DOHH2 (cell line): ENCODE measurements around the gene GTF3C1.

Experiments used
- H3F3A ChIP-seq: fragments of 200-600 bp; sonication (generic), shearing (Covaris generic); 2 replicates; pipeline ENCODE4 v1.6.0; 2016; ENCODE audit warnings: antibody characterized with exemption, mild to moderate bottlenecking; ENCODE audit not compliant: control insufficient read depth, insufficient read depth
- H3K27ac ChIP-seq: fragments of 200-600 bp; sonication (generic); 2 replicates; pipeline ENCODE4 v1.5.1; 2014; ENCODE audit warnings: low read depth, mild to moderate bottlenecking, low read length, moderate library complexity
- H3K27me3 ChIP-seq: fragments of 200-600 bp; sonication (generic); 2 replicates; pipeline ENCODE4 v1.6.1; 2014; ENCODE audit warnings: mild to moderate bottlenecking, low read length, mixed read lengths; ENCODE audit not compliant: control insufficient read depth
- H3K36me3 ChIP-seq: fragments of 200-600 bp; sonication (generic); 2 replicates; pipeline ENCODE4 v1.6.1; 2014; ENCODE audit warnings: mild to moderate bottlenecking, low read length, moderate library complexity, mixed read lengths; ENCODE audit not compliant: control insufficient read depth
- H3K4me1 ChIP-seq: fragments of 200-600 bp; sonication (generic); 2 replicates; pipeline ENCODE4 v1.6.1; 2014; ENCODE audit warnings: mild to moderate bottlenecking, low read length, mixed read lengths; ENCODE audit not compliant: control insufficient read depth
- H3K4me2 ChIP-seq: fragments of 200-600 bp; sonication (generic); 2 replicates; pipeline ENCODE4 v1.6.0; 2014; ENCODE audit warnings: mild to moderate bottlenecking, low read length, moderate library complexity
- H3K4me3 ChIP-seq: fragments of 200-600 bp; sonication (generic); 2 replicates; pipeline ENCODE4 v1.5.1; 2014; ENCODE audit warnings: mild to moderate bottlenecking, low read length, mixed read lengths
- H3K79me2 ChIP-seq: fragments of 200-600 bp; sonication (generic); 2 replicates; pipeline ENCODE4 v1.6.1; 2014; ENCODE audit warnings: mild to moderate bottlenecking, low read length, mixed read lengths; ENCODE audit not compliant: control insufficient read depth
- H3K9me2 ChIP-seq: fragments of 200-600 bp; sonication (generic); replicated peaks from 2 replicates; pipeline ENCODE4 v1.6.1; 2014; ENCODE audit warnings: mild to moderate bottlenecking, low read length, mixed read lengths; ENCODE audit not compliant: control insufficient read depth
- H3K9me3 ChIP-seq: fragments of 200-600 bp; sonication (generic); 2 replicates; pipeline ENCODE4 v1.6.1; 2014; ENCODE audit warnings: antibody characterized with exemption, low read length, mixed read lengths; ENCODE audit not compliant: control insufficient read depth, insufficient read depth
- H4K20me1 ChIP-seq: fragments of 200-600 bp; sonication (generic); 2 replicates; pipeline ENCODE4 v1.6.0; 2014; ENCODE audit warnings: low read depth, mild to moderate bottlenecking, antibody characterized with exemption, low read length, moderate library complexity; ENCODE audit not compliant: control insufficient read depth, insufficient read depth
- EZH2phosphoT487 ChIP-seq: fragments of 200-600 bp; sonication (generic); IDR thresholded peaks from 2 replicates; pipeline ENCODE4 v1.6.1; 2017; ENCODE audit warnings: borderline replicate concordance, mild to moderate bottlenecking, antibody characterized with exemption, low read length, moderate library complexity, mixed read lengths
- TF ChIP-seq, protein P1 (sequence below): fragments of 200-600 bp; sonication (generic); IDR thresholded peaks from one replicate; pipeline ENCODE4 v1.5.1; 2014; ENCODE audit warnings: antibody characterized with exemption, mild to moderate bottlenecking, low read depth, low read length; ENCODE audit not compliant: poor library complexity, severe bottlenecking

GTF3C1 gene

GRCh38 chr16:27585200-27585599 is 35.5 kb upstream of the GTF3C1 start:
- Histone ChIP-seq H3K27me3 (no peaks in the 10 kb centered on the region), H3K9me2 (no peaks in the 10 kb centered on the region), H3K79me2 (no peaks in the 10 kb centered on the region), H3K4me1 (no peaks in the 10 kb centered on the region), H3K9me3 (no peaks in the 10 kb centered on the region; the same call in 1 of the 2 replicates), H3K27ac (no peak overlapping the region), H3K4me3 (no peak overlapping the region), H3F3A (no peaks in the 10 kb centered on the region), H3K36me3 (no peaks in the 10 kb centered on the region), H4K20me1 (no peaks in the 10 kb centered on the region), H3K4me2 (no peak overlapping the region)
- no peak for TF ChIP-seq EZH2phosphoT487
- TF ChIP-seq, protein P1, sequence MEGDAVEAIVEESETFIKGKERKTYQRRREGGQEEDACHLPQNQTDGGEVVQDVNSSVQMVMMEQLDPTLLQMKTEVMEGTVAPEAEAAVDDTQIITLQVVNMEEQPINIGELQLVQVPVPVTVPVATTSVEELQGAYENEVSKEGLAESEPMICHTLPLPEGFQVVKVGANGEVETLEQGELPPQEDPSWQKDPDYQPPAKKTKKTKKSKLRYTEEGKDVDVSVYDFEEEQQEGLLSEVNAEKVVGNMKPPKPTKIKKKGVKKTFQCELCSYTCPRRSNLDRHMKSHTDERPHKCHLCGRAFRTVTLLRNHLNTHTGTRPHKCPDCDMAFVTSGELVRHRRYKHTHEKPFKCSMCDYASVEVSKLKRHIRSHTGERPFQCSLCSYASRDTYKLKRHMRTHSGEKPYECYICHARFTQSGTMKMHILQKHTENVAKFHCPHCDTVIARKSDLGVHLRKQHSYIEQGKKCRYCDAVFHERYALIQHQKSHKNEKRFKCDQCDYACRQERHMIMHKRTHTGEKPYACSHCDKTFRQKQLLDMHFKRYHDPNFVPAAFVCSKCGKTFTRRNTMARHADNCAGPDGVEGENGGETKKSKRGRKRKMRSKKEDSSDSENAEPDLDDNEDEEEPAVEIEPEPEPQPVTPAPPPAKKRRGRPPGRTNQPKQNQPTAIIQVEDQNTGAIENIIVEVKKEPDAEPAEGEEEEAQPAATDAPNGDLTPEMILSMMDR, result no peak

- Histone ChIP-seq H3K9me2 (no peaks in the 10 kb centered on the region), H3K27ac (no peak overlapping the region), H3K4me1 (no peaks in the 10 kb centered on the region), H3F3A (no peaks in the 10 kb centered on the region), H3K9me3 (no peaks in the 10 kb centered on the region), H3K79me2 (no peaks in the 10 kb centered on the region), H3K4me2 (no peak overlapping the region), H4K20me1 (no peaks in the 10 kb centered on the region), H3K4me3 (no peak overlapping the region), H3K36me3 (no peaks in the 10 kb centered on the region), H3K27me3 (no peaks in the 10 kb centered on the region)
- TF ChIP-seq, protein P1, result no peak
- no peak for TF ChIP-seq EZH2phosphoT487
Measured at GRCh38 chr16:27583634-27584033, 33.9 kb upstream of the GTF3C1 start.

- no peak for TF ChIP-seq EZH2phosphoT487
- TF ChIP-seq, protein P1, result no peak
- Histone ChIP-seq H3F3A (no peaks in the 10 kb centered on the region), H3K4me3 (no peak overlapping the region), H3K9me3 (no peaks in the 10 kb centered on the region), H3K9me2 (no peaks in the 10 kb centered on the region), H3K27ac (no peak overlapping the region), H3K4me1 (no peaks in the 10 kb centered on the region), H4K20me1 (no peaks in the 10 kb centered on the region), H3K4me2 (no peak overlapping the region), H3K36me3 (no peaks in the 10 kb centered on the region), H3K27me3 (no peaks in the 10 kb centered on the region), H3K79me2 (no peaks in the 10 kb centered on the region)
Measured at GRCh38 chr16:27582883-27583282, 33.2 kb upstream of the GTF3C1 start.
